Posterior cingulate gyrus (tissue), 11 donors: ENCODE data around the gene WBP1L.
"Not testable (repeated sequence)": the region's sequence is repeated elsewhere in the genome, so short reads cannot be mapped to it uniquely, and the experiment has no call there.

Source experiments
- DNase-seq, 10 donors: peaks; one replicate each; pipeline versions ENCODE4 v3.0.0 to v3.0.0-alpha.2; 2020 to 2021; ENCODE audit warnings: mixed read lengths in 3 of 10
- intact Hi-C: fragments of 100-400 bp; cut with DNase I; formaldehyde crosslinking; loops from one replicate; pipeline ENCODE4 v1.15.1; 2023

The WBP1L gene

GRCh38 chr10:102752934-102753664 lies 9.4 kb downstream of the WBP1L start:
- intact Hi-C loops, result no loop called here
- no peak for DNase-seq

- DNase-seq, result no peak
- intact Hi-C loops, result no loop called here
Measured at GRCh38 chr10:102753718-102754117, 10.0 kb downstream of the WBP1L start.

GRCh38 chr10:102757323-102757722 lies 13.6 kb downstream of the WBP1L start:
- intact Hi-C loops, result no loop called here
- no peak for DNase-seq

- intact Hi-C loops, result no loop called here
- no peak for DNase-seq
Measured at GRCh38 chr10:102758240-102758932, 14.6 kb downstream of the WBP1L start.

- intact Hi-C loops, DNase-seq: not testable (repeated sequence)
Measured at GRCh38 chr10:102758933-102759262, 15.2 kb downstream of the WBP1L start.

- intact Hi-C loops, result no loop called here
- DNase-seq, result no peak
Measured at GRCh38 chr10:102759497-102760210, 15.9 kb downstream of the WBP1L start.

GRCh38 chr10:102761981-102762380 lies 18.2 kb downstream of the WBP1L start:
- intact Hi-C loops, result no loop called here
- DNase-seq, result no peak

GRCh38 chr10:102762401-102763015 lies 18.8 kb downstream of the WBP1L start:
- intact Hi-C loops, result no loop called here
- DNase-seq, result no peak

- intact Hi-C loops, result no loop called here
- no peak for DNase-seq
Measured at GRCh38 chr10:102763037-102763607, 19.4 kb downstream of the WBP1L start.

- intact Hi-C loops, result no loop called here
- no peak for DNase-seq
Measured at GRCh38 chr10:102764470-102765161, 20.9 kb downstream of the WBP1L start.

- intact Hi-C loops, result no loop called here
- no peak for DNase-seq
Measured at GRCh38 chr10:102765336-102765735, 21.6 kb downstream of the WBP1L start.

- no peak for DNase-seq
- intact Hi-C loops, result no loop called here
Measured at GRCh38 chr10:102767428-102768160, 23.8 kb downstream of the WBP1L start.

- no peak for DNase-seq
- intact Hi-C loops, result no loop called here
Measured at GRCh38 chr10:102769375-102770107, 25.8 kb downstream of the WBP1L start.

GRCh38 chr10:102770108-102770482 lies 26.3 kb downstream of the WBP1L start:
- no peak for DNase-seq
- intact Hi-C loops, result no loop called here

- intact Hi-C loops, result no loop called here
- DNase-seq, result no peak
Measured at GRCh38 chr10:102770792-102771191, 27.0 kb downstream of the WBP1L start.

- DNase-seq, result no peak
- intact Hi-C loops, result no loop called here
Measured at GRCh38 chr10:102773320-102773719, 29.6 kb downstream of the WBP1L start.

- intact Hi-C loops, result no loop called here
- DNase-seq, result no peak
Measured at GRCh38 chr10:102773986-102774385, 30.2 kb downstream of the WBP1L start.

- DNase-seq, result no peak
- intact Hi-C loops, result no loop called here
Measured at GRCh38 chr10:102775201-102775934, 31.6 kb downstream of the WBP1L start.
